HepG2 (cell line): ENCODE measurements around the gene CCDC177. TPM values are rescaled to one million over a fixed set of nuclear protein-coding genes. Genes with fewer than 3 reads are reported as not detected.

Experiments used
- HHEX ChIP-seq: IDR thresholded peaks from 2 replicates; pipeline ENCODE4 v1.6.1; 2016; ENCODE audit warnings: control low read depth
- HIVEP1 ChIP-seq: sonication (generic); formaldehyde crosslinking; IDR thresholded peaks from 2 replicates; pipeline ENCODE4 v1.4.0; 2020; ENCODE audit warnings: mild to moderate bottlenecking, missing genetic modification reagents
- LCORL ChIP-seq, 2 experiments: fragments of 450-650 bp in 1 of 2; sonication (generic) in 1 of 2; formaldehyde crosslinking in 1 of 2; IDR thresholded peaks; 2 replicates each; pipeline versions ENCODE4 v1.5.0 to v1.6.1; 2017 to 2020; ENCODE audit warnings: antibody characterized with exemption in 1 of 2, missing genetic modification reagents in 1 of 2
- MEF2D ChIP-seq: sonication (generic); formaldehyde crosslinking; IDR thresholded peaks from 2 replicates; pipeline ENCODE4 v1.5.1; 2020; ENCODE audit warnings: mild to moderate bottlenecking, missing genetic modification reagents
- MIXL1 ChIP-seq: IDR thresholded peaks from 2 replicates; pipeline ENCODE4 v1.6.1; 2016
- PHF20 ChIP-seq: sonication (generic); formaldehyde crosslinking; IDR thresholded peaks from 2 replicates; pipeline ENCODE4 v1.5.0; 2020; ENCODE audit warnings: mild to moderate bottlenecking, missing genetic modification reagents
- SETDB1 ChIP-seq: sonication (generic); formaldehyde crosslinking; IDR thresholded peaks from 2 replicates; pipeline ENCODE4 v1.5.1; 2020; ENCODE audit warnings: missing genetic modification reagents, mild to moderate bottlenecking, borderline replicate concordance
- SNAI1 ChIP-seq: sonication (generic); formaldehyde crosslinking; IDR thresholded peaks from 2 replicates; pipeline ENCODE4 v1.5.0; 2020; ENCODE audit warnings: mild to moderate bottlenecking, missing genetic modification reagents, borderline replicate concordance
- STAT5B ChIP-seq: sonication (generic); formaldehyde crosslinking; IDR thresholded peaks from 2 replicates; pipeline ENCODE4 v1.4.0; 2020; ENCODE audit warnings: missing genetic modification reagents
- ZFP90 ChIP-seq: sonication (generic); formaldehyde crosslinking; IDR thresholded peaks from 2 replicates; pipeline ENCODE4 v1.8.0; 2022; ENCODE audit warnings: missing genetic modification reagents, mild to moderate bottlenecking, inconsistent platforms, borderline replicate concordance
- ZNF20 ChIP-seq: sonication (generic); formaldehyde crosslinking; IDR thresholded peaks from 2 replicates; pipeline ENCODE4 v1.4.0; 2020; ENCODE audit warnings: mild to moderate bottlenecking, moderate library complexity, missing genetic modification reagents
- polyA plus RNA-seq, 8 experiments: library from polyadenylated mRNA; depleted of rRNA in 3 of 8; stranded (reverse) in 7 of 8; unstranded in 1 of 8; fragments of >200 nt; fragmentation: Illumina TruSeq in 4 of 8; extraction: Trizol in 4 of 8; gene quantifications; 2 replicates each; pipeline versions ENCODE4 v1.2.1 to v1.2.3, GENCODE V29; 2011 to 2016; ENCODE audit warnings: low read depth in 4 of 8, missing spikeins in 1 of 8, mixed read lengths in 1 of 8; ENCODE audit not compliant: insufficient read depth in 1 of 8
- total RNA-seq, 5 experiments: library from RNA; depleted of rRNA; stranded (reverse); fragments of >200 nt; fragmentation: Illumina TruSeq; extraction: Trizol; gene quantifications; 2 replicates each; pipeline ENCODE4 v1.2.3, GENCODE V29; 2016; ENCODE audit warnings: low read depth in 1 of 5
- TF ChIP-seq, protein P1 (sequence below): sonication (generic); formaldehyde crosslinking; IDR thresholded peaks from 2 replicates; pipeline ENCODE4 v1.8.0; 2022; ENCODE audit warnings: mild to moderate bottlenecking, missing genetic modification reagents; ENCODE audit not compliant: insufficient replicate concordance
- TF ChIP-seq, protein P2 (sequence below): sonication (generic); formaldehyde crosslinking; IDR thresholded peaks from 2 replicates; pipeline ENCODE4 v1.4.0; 2020; ENCODE audit warnings: mild to moderate bottlenecking, missing genetic modification reagents
- TF ChIP-seq, protein P3 (sequence below): IDR thresholded peaks from 2 replicates; pipeline ENCODE4 v1.6.1; 2016; ENCODE audit warnings: low read depth
- TF ChIP-seq, protein P4 (sequence below): sonication (generic); formaldehyde crosslinking; IDR thresholded peaks from 2 replicates; pipeline ENCODE4 v1.5.0; 2020; ENCODE audit warnings: mild to moderate bottlenecking, low read depth, missing genetic modification reagents, borderline replicate concordance
- TF ChIP-seq, protein P5 (sequence below): sonication (generic); formaldehyde crosslinking; IDR thresholded peaks from 2 replicates; pipeline ENCODE4 v1.4.0; 2020; ENCODE audit warnings: missing genetic modification reagents, borderline replicate concordance
- TF ChIP-seq, protein P6 (sequence below): sonication (generic); formaldehyde crosslinking; IDR thresholded peaks from 2 replicates; pipeline ENCODE4 v1.5.1; 2020; ENCODE audit warnings: mild to moderate bottlenecking, missing genetic modification reagents, borderline replicate concordance

CCDC177 gene
- total and polyA plus RNA-seq, 2 of the 13 experiments (the other 11 are each of a cell fraction or from before 2014, with no cell fraction given) = not detected

DNA sequence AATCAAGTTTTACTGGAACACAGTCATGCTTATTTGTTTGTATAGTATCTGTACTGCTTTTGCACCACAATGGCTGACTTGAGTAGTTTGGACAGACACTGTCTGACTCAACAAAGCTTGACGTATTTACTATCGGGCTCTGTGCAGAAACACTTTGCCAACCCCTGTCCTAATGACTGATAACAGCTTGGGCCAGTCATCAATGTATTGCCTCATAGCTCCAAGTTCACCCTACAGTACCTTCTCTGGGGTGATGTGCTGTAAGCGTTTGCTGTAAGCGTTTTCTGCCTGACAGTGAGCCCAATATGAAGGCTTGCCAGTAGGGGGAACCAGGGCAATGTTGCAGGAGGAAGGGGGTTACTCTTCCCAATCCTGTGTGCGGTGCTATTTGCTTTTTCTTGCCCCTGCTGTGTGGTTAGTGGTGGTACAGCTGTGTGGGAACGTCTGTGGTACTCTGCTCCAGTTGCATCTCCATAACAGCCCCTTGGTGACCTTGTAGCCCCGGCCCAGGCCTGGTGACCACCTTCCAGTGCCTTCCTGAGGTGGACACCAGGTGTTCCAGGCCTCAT lies 5.4 kb upstream of the CCDC177 start (continued):
- TF ChIP-seq, protein P1, sequence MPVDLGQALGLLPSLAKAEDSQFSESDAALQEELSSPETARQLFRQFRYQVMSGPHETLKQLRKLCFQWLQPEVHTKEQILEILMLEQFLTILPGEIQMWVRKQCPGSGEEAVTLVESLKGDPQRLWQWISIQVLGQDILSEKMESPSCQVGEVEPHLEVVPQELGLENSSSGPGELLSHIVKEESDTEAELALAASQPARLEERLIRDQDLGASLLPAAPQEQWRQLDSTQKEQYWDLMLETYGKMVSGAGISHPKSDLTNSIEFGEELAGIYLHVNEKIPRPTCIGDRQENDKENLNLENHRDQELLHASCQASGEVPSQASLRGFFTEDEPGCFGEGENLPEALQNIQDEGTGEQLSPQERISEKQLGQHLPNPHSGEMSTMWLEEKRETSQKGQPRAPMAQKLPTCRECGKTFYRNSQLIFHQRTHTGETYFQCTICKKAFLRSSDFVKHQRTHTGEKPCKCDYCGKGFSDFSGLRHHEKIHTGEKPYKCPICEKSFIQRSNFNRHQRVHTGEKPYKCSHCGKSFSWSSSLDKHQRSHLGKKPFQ = no peak
- TF ChIP-seq HHEX = peak; percentile 37; the same call in 1 of the 2 replicates
- TF ChIP-seq STAT5B = no peak
- TF ChIP-seq, protein P2, sequence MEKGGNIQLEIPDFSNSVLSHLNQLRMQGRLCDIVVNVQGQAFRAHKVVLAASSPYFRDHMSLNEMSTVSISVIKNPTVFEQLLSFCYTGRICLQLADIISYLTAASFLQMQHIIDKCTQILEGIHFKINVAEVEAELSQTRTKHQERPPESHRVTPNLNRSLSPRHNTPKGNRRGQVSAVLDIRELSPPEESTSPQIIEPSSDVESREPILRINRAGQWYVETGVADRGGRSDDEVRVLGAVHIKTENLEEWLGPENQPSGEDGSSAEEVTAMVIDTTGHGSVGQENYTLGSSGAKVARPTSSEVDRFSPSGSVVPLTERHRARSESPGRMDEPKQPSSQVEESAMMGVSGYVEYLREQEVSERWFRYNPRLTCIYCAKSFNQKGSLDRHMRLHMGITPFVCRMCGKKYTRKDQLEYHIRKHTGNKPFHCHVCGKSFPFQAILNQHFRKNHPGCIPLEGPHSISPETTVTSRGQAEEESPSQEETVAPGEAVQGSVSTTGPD (CRISPR knock-in tag) = no peak
- TF ChIP-seq, protein P3, sequence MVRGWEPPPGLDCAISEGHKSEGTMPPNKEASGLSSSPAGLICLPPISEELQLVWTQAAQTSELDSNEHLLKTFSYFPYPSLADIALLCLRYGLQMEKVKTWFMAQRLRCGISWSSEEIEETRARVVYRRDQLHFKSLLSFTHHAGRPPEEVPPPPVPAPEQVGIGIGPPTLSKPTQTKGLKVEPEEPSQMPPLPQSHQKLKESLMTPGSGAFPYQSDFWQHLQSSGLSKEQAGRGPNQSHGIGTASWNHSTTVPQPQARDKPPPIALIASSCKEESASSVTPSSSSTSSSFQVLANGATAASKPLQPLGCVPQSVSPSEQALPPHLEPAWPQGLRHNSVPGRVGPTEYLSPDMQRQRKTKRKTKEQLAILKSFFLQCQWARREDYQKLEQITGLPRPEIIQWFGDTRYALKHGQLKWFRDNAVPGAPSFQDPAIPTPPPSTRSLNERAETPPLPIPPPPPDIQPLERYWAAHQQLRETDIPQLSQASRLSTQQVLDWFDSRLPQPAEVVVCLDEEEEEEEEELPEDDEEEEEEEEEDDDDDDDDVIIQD = peak; percentile 39; the same call in 1 of the 2 replicates
- TF ChIP-seq, protein P4, sequence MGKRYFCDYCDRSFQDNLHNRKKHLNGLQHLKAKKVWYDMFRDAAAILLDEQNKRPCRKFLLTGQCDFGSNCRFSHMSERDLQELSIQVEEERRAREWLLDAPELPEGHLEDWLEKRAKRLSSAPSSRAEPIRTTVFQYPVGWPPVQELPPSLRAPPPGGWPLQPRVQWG (CRISPR knock-in tag) = no peak
- TF ChIP-seq, protein P5, sequence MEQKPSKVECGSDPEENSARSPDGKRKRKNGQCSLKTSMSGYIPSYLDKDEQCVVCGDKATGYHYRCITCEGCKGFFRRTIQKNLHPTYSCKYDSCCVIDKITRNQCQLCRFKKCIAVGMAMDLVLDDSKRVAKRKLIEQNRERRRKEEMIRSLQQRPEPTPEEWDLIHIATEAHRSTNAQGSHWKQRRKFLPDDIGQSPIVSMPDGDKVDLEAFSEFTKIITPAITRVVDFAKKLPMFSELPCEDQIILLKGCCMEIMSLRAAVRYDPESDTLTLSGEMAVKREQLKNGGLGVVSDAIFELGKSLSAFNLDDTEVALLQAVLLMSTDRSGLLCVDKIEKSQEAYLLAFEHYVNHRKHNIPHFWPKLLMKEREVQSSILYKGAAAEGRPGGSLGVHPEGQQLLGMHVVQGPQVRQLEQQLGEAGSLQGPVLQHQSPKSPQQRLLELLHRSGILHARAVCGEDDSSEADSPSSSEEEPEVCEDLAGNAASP (CRISPR knock-in tag) = peak; percentile 79; the same call in 1 of the 2 replicates
- no peak for TF ChIP-seq HIVEP1
- no peak for TF ChIP-seq LCORL (IDR thresholded peaks at IDR 0.05)
- peak; percentile 93 for TF ChIP-seq LCORL (CRISPR knock-in tag; IDR thresholded peaks at IDR 0.05)
- TF ChIP-seq ZNF20 (CRISPR knock-in tag) = no peak
- TF ChIP-seq SNAI1 (CRISPR knock-in tag) = no peak
- TF ChIP-seq MIXL1 = 0 out of 2 replicates have a peak, but pooled peaks have one; percentile 67
- TF ChIP-seq PHF20 = no peak
- TF ChIP-seq MEF2D (CRISPR knock-in tag) = no peak
- TF ChIP-seq, protein P6, sequence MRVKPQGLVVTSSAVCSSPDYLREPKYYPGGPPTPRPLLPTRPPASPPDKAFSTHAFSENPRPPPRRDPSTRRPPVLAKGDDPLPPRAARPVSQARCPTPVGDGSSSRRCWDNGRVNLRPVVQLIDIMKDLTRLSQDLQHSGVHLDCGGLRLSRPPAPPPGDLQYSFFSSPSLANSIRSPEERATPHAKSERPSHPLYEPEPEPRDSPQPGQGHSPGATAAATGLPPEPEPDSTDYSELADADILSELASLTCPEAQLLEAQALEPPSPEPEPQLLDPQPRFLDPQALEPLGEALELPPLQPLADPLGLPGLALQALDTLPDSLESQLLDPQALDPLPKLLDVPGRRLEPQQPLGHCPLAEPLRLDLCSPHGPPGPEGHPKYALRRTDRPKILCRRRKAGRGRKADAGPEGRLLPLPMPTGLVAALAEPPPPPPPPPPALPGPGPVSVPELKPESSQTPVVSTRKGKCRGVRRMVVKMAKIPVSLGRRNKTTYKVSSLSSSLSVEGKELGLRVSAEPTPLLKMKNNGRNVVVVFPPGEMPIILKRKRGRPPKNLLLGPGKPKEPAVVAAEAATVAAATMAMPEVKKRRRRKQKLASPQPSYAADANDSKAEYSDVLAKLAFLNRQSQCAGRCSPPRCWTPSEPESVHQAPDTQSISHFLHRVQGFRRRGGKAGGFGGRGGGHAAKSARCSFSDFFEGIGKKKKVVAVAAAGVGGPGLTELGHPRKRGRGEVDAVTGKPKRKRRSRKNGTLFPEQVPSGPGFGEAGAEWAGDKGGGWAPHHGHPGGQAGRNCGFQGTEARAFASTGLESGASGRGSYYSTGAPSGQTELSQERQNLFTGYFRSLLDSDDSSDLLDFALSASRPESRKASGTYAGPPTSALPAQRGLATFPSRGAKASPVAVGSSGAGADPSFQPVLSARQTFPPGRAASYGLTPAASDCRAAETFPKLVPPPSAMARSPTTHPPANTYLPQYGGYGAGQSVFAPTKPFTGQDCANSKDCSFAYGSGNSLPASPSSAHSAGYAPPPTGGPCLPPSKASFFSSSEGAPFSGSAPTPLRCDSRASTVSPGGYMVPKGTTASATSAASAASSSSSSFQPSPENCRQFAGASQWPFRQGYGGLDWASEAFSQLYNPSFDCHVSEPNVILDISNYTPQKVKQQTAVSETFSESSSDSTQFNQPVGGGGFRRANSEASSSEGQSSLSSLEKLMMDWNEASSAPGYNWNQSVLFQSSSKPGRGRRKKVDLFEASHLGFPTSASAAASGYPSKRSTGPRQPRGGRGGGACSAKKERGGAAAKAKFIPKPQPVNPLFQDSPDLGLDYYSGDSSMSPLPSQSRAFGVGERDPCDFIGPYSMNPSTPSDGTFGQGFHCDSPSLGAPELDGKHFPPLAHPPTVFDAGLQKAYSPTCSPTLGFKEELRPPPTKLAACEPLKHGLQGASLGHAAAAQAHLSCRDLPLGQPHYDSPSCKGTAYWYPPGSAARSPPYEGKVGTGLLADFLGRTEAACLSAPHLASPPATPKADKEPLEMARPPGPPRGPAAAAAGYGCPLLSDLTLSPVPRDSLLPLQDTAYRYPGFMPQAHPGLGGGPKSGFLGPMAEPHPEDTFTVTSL (CRISPR knock-in tag) = peak; percentile 83
- no peak for TF ChIP-seq ZFP90 (CRISPR knock-in tag)
- no peak for TF ChIP-seq SETDB1 (CRISPR knock-in tag)
